D721Med (cell line): Measurements from ENCODE around the gene CDK5R2.

Source experiments
- DNase-seq: peaks from one replicate; pipeline ENCODE4 v3.0.0; 2011; ENCODE audit warnings: low spot score; ENCODE audit not compliant: insufficient read length
- FAIRE-seq: peaks from 2 replicates; lab custom pipeline; 2011; peaks lifted over from hg19 to GRCh38; lab: Jason Lieb, UNC
- CTCF ChIP-seq: IDR thresholded peaks from 2 replicates; pipeline ENCODE4 v1.5.1; 2012; ENCODE audit warnings: mild to moderate bottlenecking, control low read depth; ENCODE audit not compliant: insufficient read depth; ENCODE audit errors: missing control alignments

CDK5R2 gene

GRCh38 chr2:218962859-218963492, 3.5 kb downstream of the CDK5R2 start:
- TF ChIP-seq CTCF = no peak
- no peak for FAIRE-seq
- DNase-seq = peak; percentile 88

GRCh38 chr2:218963601-218964000, 4.1 kb downstream of the CDK5R2 start:
- FAIRE-seq (peak; percentile 95), DNase-seq (no peak)
- TF ChIP-seq CTCF = no peak

GRCh38 chr2:218964041-218964771, 4.7 kb downstream of the CDK5R2 start:
- FAIRE-seq (peak; percentile 61), DNase-seq (no peak)
- TF ChIP-seq CTCF = no peak

- DNase-seq (no peak), FAIRE-seq (no peak)
- TF ChIP-seq CTCF = no peak
Observed at GRCh38 chr2:218970894-218971293, 11.4 kb downstream of the CDK5R2 start.

GRCh38 chr2:218975060-218975777, 15.8 kb downstream of the CDK5R2 start:
- no peak for TF ChIP-seq CTCF
- DNase-seq (no peak), FAIRE-seq (no peak)

GRCh38 chr2:218979846-218980734, 20.6 kb downstream of the CDK5R2 start:
- peak; percentile 81 for TF ChIP-seq CTCF
- FAIRE-seq (no peak), DNase-seq (peak; percentile 81)
